ENCODE data around the gene WDR74. TPM values are rescaled to one million over a fixed set of nuclear protein-coding genes. Genes with fewer than 3 reads are reported as not detected.

WDR74 gene
- total and polyA plus RNA-seq, 9 of the 15 experiments (the other 6 are each of a cell fraction or from before 2014, with no cell fraction given), result 32.7 to 210 (median 114) TPM

DNA sequence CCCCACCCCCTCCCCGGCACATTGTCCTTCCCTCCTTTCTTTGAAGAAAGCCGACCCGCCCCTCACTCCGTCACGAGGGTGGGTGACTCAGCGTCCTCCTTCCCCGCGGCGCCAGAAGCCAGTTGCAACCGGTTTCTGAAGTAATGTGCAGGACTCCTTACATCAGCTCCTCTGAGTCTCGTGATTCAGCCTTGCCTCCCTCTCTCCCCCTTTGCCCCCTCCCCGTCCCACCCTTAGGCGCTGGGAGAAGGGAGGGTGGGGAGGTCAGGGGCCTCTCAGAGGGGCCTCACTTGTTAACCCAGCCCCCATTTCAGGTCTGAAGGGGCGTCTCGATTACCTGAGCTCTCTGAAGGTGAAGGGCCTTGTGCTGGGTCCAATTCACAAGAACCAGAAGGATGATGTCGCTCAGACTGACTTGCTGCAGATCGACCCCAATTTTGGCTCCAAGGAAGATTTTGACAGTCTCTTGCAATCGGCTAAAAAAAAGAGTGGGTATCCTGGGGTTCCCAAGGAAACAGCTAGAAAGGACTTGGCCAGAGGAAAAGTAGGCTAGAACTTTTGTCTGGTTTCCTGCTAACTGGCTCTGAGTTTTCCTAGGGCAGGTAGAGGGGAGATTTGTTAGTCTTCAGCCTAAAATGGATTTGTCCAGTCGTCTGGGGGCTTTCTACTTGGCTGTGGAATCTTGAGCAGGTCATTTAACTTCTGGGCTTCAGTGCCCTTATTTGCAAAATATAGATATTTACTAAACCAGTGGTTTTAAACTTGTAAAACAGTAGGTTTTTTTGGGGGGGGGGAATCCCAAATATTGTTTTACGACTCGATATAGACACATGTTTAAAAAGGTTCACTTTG is 42.4 kb upstream of the WDR74 start (continued):
- TF ChIP-seq RNF219 (CRISPR knock-in tag; IDR thresholded peaks at IDR 0.05) (no peak), MED1 (CRISPR knock-in tag; IDR thresholded peaks at IDR 0.05; ENCODE audit: borderline replicate concordance) (no peak), RBM14 (IDR thresholded peaks at IDR 0.05; ENCODE audit: borderline replicate concordance, insufficient read depth, low read depth, low read length) (no peak), BCOR (IDR thresholded peaks at IDR 0.05) (no peak), TRIM28 (IDR thresholded peaks at IDR 0.05) (no peak), SAP30 (IDR thresholded peaks at IDR 0.05; ENCODE audit: borderline replicate concordance, insufficient read depth, low read depth, low read length, poor library complexity, severe bottlenecking) (no peak), SAFB2 (IDR thresholded peaks at IDR 0.05; ENCODE audit: borderline replicate concordance, low read depth, low read length, severe bottlenecking) (no peak), PCBP1 (IDR thresholded peaks at IDR 0.05; ENCODE audit: low read depth, low read length, poor library complexity, severe bottlenecking) (no peak), TAF1 (IDR thresholded peaks at IDR 0.05; ENCODE audit: control insufficient read depth, extremely low read depth, insufficient read depth, low read length, severe bottlenecking) (peak; percentile 63), NCOR1 (IDR thresholded peaks at IDR 0.05) (peak; percentile 72), ZEB2 (IDR thresholded peaks at IDR 0.05) (no peak; the same call in 1 of the 2 replicates), NCOA6 (IDR thresholded peaks at IDR 0.05) (no peak), SMC3 (conservative IDR thresholded peaks at IDR 0.05; ENCODE audit: insufficient read depth, low read depth, low read length) (no peak), GATAD2B (IDR thresholded peaks at IDR 0.05; ENCODE audit: borderline replicate concordance) (no peak), ZNF778 (CRISPR knock-in tag; IDR thresholded peaks at IDR 0.05) (no peak), ELF1 (tag; IDR thresholded peaks at IDR 0.05) (no peak), ZNF583 (CRISPR knock-in tag; IDR thresholded peaks at IDR 0.05) (no peak)
- TF ChIP-seq, protein P1, sequence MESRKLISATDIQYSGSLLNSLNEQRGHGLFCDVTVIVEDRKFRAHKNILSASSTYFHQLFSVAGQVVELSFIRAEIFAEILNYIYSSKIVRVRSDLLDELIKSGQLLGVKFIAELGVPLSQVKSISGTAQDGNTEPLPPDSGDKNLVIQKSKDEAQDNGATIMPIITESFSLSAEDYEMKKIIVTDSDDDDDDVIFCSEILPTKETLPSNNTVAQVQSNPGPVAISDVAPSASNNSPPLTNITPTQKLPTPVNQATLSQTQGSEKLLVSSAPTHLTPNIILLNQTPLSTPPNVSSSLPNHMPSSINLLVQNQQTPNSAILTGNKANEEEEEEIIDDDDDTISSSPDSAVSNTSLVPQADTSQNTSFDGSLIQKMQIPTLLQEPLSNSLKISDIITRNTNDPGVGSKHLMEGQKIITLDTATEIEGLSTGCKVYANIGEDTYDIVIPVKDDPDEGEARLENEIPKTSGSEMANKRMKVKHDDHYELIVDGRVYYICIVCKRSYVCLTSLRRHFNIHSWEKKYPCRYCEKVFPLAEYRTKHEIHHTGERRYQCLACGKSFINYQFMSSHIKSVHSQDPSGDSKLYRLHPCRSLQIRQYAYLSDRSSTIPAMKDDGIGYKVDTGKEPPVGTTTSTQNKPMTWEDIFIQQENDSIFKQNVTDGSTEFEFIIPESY (CRISPR knock-in tag; IDR thresholded peaks at IDR 0.05), result no peak
- TF ChIP-seq, protein P2, sequence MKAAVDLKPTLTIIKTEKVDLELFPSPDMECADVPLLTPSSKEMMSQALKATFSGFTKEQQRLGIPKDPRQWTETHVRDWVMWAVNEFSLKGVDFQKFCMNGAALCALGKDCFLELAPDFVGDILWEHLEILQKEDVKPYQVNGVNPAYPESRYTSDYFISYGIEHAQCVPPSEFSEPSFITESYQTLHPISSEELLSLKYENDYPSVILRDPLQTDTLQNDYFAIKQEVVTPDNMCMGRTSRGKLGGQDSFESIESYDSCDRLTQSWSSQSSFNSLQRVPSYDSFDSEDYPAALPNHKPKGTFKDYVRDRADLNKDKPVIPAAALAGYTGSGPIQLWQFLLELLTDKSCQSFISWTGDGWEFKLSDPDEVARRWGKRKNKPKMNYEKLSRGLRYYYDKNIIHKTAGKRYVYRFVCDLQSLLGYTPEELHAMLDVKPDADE (conservative IDR thresholded peaks at IDR 0.05; ENCODE audit: control insufficient read depth, low read depth, low read length), result no peak; the same call in 1 of the 2 replicates

Measured in K562 (cell line).